RWPE2 (cell line): Measurements from ENCODE around the gene CSNK1A1.
"Not testable (repeated sequence)": the region's sequence is repeated elsewhere in the genome, so short reads cannot be mapped to it uniquely, and the experiment has no call there.

Experiments
- ATAC-seq: fragments of 200-7000 bp; cut with Tn5 transposase; 3 replicates; pipeline ENCODE4 v1.9.1; 2021; ENCODE audit warnings: low read depth
- DNase-seq: peaks from one replicate; pipeline ENCODE4 v3.0.0-alpha.2; 2020; ENCODE audit warnings: low spot score
- H3K27ac ChIP-seq: fragments of 450-650 bp; 2 replicates; pipeline ENCODE4 v1.5.1; 2017; ENCODE audit warnings: mild to moderate bottlenecking; ENCODE audit not compliant: poor library complexity, severe bottlenecking
- H3K27me3 ChIP-seq: fragments of 250-450 bp; sonication (Bioruptor Pico); 2 replicates; pipeline ENCODE4 v1.5.1; 2021; ENCODE audit warnings: mild to moderate bottlenecking, moderate library complexity; ENCODE audit not compliant: insufficient read depth, poor library complexity, severe bottlenecking
- H3K36me3 ChIP-seq: fragments of 250-450 bp; sonication (Bioruptor Pico); 2 replicates; pipeline ENCODE4 v1.5.1; 2020; ENCODE audit warnings: low read depth, mild to moderate bottlenecking, moderate library complexity
- H3K4me1 ChIP-seq: fragments of 250-450 bp; sonication (Bioruptor Pico); 2 replicates; pipeline ENCODE4 v1.5.1; 2021; ENCODE audit warnings: mild to moderate bottlenecking, moderate library complexity; ENCODE audit not compliant: insufficient read depth, poor library complexity, severe bottlenecking
- H3K4me3 ChIP-seq: fragments of 250-450 bp; sonication (Bioruptor Pico); 2 replicates; pipeline ENCODE4 v1.5.1; 2021; ENCODE audit warnings: mild to moderate bottlenecking, moderate library complexity; ENCODE audit not compliant: severe bottlenecking
- H3K9me3 ChIP-seq: fragments of 250-450 bp; sonication (Bioruptor Pico); 2 replicates; pipeline ENCODE4 v1.5.1; 2021; ENCODE audit warnings: mild to moderate bottlenecking, moderate library complexity; ENCODE audit not compliant: severe bottlenecking
- TF ChIP-seq, protein P1 (sequence below): fragments of 450-650 bp; IDR thresholded peaks from one replicate; pipeline ENCODE4 v1.5.1; 2017; ENCODE audit warnings: mild to moderate bottlenecking, moderate library complexity; ENCODE audit not compliant: poor library complexity, severe bottlenecking

CSNK1A1 gene

DNA sequence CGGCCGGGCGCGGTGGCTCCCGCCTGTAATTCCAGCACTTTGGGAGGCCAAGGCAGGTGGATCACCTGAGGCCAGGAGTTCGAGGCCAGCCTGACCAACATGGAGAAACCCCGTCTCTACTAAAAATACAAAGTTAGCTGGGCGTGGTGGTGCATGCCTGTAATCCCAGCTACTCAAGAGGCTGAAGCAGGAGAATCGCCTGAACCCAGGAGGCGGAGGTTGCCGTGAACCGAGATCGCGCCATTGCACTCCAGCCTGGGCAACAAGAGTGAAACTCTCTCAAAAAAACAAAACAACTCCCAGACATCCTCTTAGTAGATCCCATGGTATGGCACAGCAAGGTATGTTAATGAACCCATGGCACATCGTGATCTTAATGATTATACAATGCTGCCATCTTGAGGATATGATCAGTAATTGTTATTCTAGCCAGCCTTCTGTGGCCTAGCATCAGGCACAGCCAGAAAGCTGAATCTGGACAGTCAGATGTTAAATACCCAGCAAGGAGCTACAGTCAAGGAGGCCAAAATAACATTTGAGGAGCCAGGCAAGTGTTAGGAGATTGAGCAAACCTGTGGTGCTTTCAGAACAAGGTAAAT is 13.4 kb upstream of the CSNK1A1 start:
- H3K27me3 ChIP-seq, DNase-seq, H3K9me3 ChIP-seq, H3K4me3 ChIP-seq, H3K36me3 ChIP-seq: not testable (repeated sequence)
- TF ChIP-seq, protein P1, sequence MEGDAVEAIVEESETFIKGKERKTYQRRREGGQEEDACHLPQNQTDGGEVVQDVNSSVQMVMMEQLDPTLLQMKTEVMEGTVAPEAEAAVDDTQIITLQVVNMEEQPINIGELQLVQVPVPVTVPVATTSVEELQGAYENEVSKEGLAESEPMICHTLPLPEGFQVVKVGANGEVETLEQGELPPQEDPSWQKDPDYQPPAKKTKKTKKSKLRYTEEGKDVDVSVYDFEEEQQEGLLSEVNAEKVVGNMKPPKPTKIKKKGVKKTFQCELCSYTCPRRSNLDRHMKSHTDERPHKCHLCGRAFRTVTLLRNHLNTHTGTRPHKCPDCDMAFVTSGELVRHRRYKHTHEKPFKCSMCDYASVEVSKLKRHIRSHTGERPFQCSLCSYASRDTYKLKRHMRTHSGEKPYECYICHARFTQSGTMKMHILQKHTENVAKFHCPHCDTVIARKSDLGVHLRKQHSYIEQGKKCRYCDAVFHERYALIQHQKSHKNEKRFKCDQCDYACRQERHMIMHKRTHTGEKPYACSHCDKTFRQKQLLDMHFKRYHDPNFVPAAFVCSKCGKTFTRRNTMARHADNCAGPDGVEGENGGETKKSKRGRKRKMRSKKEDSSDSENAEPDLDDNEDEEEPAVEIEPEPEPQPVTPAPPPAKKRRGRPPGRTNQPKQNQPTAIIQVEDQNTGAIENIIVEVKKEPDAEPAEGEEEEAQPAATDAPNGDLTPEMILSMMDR: peak; percentile 87
- peak; percentile 59 for ATAC-seq
- Histone ChIP-seq H3K27ac (peak overlapping the region; percentile 98), H3K4me1 (peaks cover 49% of the 10 kb centered on the region)

DNA sequence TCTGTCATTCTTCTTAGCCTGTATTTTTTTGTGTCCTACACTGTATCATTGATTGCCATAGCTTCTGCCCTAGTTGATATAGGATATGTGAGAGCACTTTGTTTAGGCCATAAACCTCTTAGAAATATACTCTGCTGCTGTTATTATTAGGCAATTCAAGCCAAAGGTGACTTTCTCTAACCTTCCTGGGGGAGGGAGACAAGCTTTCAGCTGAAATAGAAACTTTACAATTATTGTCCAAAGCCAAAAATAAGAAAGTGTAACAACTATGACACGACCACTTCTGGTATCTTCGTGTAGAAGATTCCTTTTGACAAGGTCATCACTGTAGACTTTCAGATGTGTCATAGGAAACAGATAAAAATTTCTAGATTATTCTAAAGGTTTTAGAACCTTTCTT is 12.2 kb upstream of the CSNK1A1 start:
- no peak for ATAC-seq
- Histone ChIP-seq H3K27me3 (no peaks in the 10 kb centered on the region), H3K4me1 (peaks cover 53% of the 10 kb centered on the region), H3K27ac (peak overlapping the region; percentile 98), H3K36me3 (no peaks in the 10 kb centered on the region), H3K9me3 (no peaks in the 10 kb centered on the region), H3K4me3 (no peak overlapping the region)
- TF ChIP-seq, protein P1: no peak
- DNase-seq: no peak

DNA sequence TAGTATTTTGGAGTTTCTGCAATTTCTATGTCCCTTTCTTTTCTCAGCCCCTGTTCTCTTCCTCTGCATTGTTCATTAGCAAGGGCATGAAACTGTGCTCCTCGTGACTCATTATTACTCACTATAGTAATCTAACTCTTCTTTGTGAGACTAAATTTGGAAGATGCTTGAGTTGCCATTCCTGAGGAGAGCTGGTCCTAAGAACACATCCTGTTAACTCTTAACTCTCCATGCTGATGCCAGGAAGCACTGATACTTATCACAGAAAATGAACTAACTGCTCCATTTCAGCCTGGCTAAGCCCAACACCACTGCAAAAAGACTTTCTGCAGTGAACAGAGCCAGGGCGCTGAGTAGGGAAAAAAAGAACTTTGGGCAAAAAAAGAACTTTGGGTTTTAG is 10.6 kb upstream of the CSNK1A1 start:
- H3K27ac ChIP-seq: peak overlapping the region; percentile 98

DNA sequence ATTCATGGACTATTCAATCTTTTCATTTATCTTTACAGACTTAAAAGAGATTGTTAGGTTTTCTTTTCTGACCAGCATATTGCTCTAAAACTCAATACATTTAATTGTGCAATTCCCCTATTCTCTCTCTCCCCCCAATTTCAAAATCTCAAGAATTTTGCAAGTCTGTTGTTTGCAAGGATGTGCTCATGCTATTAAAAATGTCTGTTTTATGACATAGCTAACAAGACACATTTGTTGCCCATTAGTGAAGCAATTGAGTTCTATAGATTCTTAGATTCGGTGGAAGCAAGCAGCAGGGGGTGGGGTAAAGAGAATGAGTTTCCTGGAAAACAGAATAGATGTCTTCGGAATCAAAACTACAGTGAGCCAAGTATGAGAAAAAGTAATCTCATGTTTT is 8.5 kb upstream of the CSNK1A1 start:
- Histone ChIP-seq H3K9me3 (no peaks in the 10 kb centered on the region), H3K27ac (peak overlapping the region; percentile 98), H3K36me3 (no peaks in the 10 kb centered on the region), H3K27me3 (no peaks in the 10 kb centered on the region), H3K4me3 (no peak overlapping the region), H3K4me1 (peaks cover 54% of the 10 kb centered on the region)
- no peak for ATAC-seq
- DNase-seq: no peak
- TF ChIP-seq, protein P1: no peak

More for the DNA sequence above, 10.6 kb upstream of the CSNK1A1 start:
- Histone ChIP-seq H3K36me3 (no peaks in the 10 kb centered on the region), H3K4me1 (peaks cover 53% of the 10 kb centered on the region), H3K9me3 (no peaks in the 10 kb centered on the region), H3K4me3 (no peak overlapping the region), H3K27me3 (no peaks in the 10 kb centered on the region)
- DNase-seq: no peak
- TF ChIP-seq, protein P1: no peak
- ATAC-seq: peak; percentile 76

DNA sequence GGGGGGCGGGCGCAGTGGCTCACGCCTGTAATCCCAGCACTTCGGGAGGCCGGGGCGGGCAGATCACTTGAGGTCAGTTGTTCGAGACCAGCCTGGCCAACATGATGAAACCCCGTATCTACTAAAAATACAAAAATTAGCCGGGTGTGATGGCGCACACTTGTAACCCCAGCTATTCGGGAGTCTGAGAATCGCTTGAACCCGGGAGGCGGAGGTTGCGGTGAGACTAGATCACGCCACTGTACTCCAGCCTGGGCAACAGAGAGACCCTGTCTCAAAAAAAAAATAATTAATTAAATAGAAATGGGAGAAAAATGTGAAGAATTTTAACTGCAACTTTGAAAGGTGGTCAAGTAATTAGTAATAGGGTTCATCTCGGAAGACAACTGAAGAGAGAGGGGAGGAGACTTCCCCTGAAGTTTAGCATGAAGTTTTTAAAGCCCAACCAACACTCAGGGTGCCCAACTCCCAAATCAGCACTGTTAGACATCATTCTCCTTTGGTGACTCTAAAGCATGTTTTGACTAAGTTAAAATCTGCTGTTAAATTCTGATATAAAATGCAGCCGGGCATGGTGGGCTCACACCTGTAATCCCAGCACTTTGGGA is 1.4 kb upstream of the CSNK1A1 start:
- DNase-seq: no peak
- no peaks in the 10 kb centered on the region for H3K9me3 ChIP-seq
- peak overlapping the region; percentile 84 for H3K27ac ChIP-seq
- peaks cover 27% of the 10 kb centered on the region for H3K4me1 ChIP-seq
- no peak for ATAC-seq
- TF ChIP-seq, protein P1: no peak
- H3K27me3 ChIP-seq: no peaks in the 10 kb centered on the region
- H3K4me3 ChIP-seq: peak overlapping the region; percentile 84
- H3K36me3 ChIP-seq: peaks cover 32% of the 10 kb centered on the region
